Esophagus squamous epithelium (tissue), 4 donors: ENCODE measurements around the gene RPL3.

Experiments used
- CTCF ChIP-seq, 6 experiments: fragments of 450-650 bp in 4 of 6; fragments of 200-600 bp in 2 of 6; sonication (generic) in 2 of 6; IDR thresholded peaks; one replicate each; pipeline ENCODE4 v1.5.1; 2016 to 2019; ENCODE audit warnings: antibody characterized with exemption in 6 of 6, mild to moderate bottlenecking in 4 of 6, moderate library complexity in 4 of 6
- POLR2A ChIP-seq, 4 donors: fragments of 450-650 bp; IDR thresholded peaks; one replicate each; pipeline ENCODE4 v1.6.1; 2017; ENCODE audit warnings: antibody characterized with exemption in 4 of 4, mild to moderate bottlenecking in 4 of 4, moderate library complexity in 3 of 4

- TF ChIP-seq CTCF (IDR thresholded peaks at IDR 0.05) = no peak
- no peak for TF ChIP-seq POLR2A (IDR thresholded peaks at IDR 0.05)
Measured at GRCh38 chr22:39265143-39265886, 54.1 kb downstream of the RPL3 start.
